Activated T-cell treated with anti-CD3 and anti-CD28 coated beads for 48 hours (primary cell): Measurements from ENCODE around the gene SLC8A3.

Experiments used
- DNase-seq: peaks from one replicate; pipeline ENCODE4 v3.0.0-alpha.2; 2020; ENCODE audit warnings: low read depth

Gene SLC8A3

DNA sequence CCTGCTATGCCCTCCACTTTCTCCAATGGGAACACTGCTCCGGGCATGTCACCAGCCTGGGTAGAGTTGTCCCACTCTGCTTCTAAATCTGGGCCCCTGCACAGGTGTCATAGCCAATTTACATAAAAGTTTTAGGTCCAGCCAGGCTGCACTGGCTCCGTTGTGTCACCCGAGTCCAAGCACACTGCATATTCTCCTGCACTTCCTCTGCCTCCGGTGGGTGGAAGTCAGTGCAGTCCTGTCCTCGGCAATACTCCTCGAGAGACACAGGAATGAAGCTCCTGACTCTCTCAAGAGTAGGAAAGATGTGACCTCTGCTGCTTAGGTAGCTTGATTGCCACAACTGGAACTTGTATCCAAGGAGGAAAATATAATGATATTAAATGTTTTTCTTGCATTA is 15.2 kb downstream of the SLC8A3 start:
- DNase-seq = no peak

DNA sequence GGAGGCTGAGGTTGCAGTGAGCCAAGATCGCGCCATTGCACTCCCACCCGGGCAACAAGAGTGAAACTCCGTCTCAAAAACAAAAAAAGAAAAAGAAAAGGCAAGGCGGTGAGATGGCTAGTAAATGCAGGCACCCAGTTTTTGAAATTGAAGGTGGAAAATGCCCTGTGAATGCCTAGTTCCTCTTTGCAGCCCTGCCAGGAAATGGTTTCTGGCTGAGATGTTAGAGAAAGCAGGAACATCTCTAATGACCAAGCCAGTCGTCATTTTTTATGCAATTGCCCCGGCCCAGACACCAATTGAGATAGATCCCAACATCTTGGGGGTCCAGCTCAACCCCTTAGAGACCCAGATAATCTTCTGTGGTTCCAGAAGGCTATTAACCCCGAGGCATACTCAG is 17.0 kb downstream of the SLC8A3 start:
- DNase-seq = no peak

DNA sequence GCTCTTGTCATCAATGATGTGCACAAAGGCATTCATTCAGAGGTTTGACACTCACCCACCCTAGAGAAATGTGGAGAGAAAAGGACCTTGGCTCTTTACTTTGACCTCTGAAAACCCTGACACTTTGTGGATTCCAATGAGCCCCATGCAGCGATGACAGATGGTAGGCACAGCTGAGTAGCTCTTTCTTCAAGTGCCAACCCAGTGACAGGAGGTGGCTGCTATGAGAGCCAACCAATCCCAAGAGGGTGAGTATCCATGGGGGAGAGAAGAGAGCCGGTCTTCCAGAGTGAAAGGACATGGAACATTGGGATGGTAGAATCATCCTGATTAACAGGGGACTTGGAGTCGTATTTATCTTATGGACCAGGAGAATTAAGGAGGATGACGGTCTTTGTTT is 17.8 kb downstream of the SLC8A3 start:
- DNase-seq = no peak

DNA sequence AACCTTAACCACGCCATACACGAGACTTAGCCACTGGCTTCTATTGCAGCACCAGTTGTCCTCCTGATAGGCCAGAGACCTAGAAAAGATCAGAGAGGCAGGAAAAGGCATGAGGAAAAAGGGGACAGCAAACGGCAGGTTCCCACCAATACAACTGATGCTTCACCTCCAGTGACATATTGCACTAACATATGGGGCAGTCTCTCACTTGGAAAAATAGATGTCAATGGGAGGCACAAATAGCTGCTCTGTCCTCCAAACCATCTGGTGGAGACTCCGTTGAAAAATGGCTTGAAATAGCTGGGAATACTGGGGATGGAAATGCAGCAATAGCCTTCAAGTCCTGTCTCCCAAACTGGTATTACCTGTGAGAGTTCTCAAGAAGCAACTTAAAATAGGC is 20.3 kb downstream of the SLC8A3 start:
- DNase-seq = no peak

DNA sequence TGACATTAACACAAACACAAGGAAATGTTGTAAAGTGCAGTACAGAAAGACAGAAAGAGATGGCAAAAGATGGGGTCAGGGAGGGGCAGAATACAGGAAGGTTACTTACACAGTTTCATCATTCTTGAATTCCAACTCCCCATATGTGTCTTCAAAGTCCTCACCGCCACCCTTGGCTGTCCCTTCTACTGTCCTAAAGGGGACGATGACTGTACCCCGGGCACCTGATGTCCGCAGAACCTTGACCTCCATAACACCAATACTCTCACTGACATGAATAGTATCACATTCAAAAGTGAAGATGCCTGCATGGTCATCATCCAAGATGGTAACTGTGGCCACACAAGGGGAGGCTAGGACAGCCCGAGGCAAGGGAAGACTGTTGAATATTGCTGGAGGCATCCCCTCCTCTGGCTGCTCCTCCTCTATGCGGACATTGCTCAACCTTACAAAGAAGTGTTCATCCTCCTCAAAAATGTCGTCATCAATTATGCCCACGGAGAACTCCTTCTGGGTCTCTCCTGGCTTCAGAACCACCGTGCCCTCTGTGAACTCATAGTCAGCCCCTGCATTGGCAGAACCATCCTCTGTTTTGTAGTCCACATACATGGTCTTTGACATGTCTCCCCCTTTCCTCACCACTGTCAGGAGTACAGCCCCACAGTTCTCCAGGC is 22.1 kb downstream of the SLC8A3 start:
- DNase-seq = no peak

DNA sequence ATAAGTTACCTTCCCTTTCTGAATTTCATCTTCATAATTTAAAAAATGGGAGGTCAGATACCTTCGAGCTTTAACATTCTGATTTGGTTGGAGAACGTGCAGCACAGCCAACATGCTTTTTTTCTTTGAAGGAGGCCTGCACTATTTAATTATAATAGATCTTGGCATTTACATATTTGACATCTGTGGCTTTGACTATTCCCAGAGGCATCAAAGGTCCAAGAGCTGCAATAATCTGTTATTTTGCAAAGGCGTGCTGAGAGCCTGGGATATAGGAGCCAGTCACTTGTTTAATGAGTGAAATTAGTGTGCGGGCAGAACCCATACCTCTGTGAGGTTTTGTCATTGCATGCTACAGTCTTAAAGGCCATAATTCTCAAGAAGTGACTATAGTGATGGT is 26.4 kb downstream of the SLC8A3 start:
- DNase-seq = no peak

DNA sequence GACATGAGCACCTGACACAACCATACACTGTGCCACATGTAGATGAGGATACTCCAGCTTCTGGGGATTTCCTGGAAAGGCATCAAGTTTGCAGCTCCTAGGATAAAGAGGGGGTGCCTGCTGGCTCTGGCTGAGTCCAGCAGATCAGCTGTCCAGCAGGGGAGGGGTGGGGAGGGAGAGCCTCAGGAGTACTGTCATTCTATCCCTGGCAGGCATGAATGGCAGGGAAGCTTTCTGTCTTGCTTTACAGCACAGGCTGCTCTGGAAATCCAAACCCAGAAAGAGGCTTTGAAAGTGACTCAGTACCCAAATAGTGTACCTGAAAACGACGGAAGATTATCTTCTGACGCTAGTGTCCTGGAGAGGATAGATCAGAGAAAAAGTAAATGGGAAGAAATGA is 32.2 kb downstream of the SLC8A3 start:
- DNase-seq = no peak

DNA sequence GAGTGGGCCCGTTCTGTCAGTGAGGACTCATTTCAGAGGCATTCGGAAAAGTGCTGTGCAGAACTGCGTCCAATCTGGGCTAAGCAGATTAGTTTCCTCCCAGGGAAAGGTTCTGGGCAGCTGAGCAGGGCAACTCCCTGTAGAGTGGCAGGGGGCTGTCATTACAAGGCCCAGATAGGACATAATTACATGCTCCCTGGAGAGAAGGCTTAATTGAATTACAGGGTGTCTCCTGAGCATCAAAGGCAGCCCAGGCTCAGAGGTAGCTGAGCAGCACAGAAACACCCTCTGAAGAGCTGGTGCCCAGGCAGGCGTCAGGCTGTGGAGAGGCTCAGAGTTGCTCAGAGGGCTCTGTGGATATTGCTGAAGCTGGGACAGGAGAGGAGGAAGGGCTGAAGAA is 36.0 kb downstream of the SLC8A3 start:
- DNase-seq = no peak

DNA sequence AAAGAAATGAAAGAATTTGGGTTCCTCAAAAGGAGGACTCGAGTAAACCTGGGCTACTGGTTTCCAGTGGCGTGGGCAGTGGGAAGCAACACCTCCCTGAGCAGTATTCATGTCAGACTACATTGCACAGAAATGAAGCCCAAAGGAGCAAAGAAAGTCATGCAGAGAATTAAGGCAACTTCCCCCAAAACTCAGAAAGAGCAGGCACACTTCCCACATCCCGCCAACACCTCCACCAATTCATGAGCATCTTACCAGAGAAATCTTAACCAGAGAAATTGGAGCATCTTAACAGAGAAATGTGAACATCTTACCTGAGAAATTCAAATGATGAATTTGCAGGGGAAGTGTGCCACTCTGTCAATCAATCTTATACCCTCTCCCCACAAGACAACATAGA is 36.7 kb downstream of the SLC8A3 start:
- DNase-seq = no peak

DNA sequence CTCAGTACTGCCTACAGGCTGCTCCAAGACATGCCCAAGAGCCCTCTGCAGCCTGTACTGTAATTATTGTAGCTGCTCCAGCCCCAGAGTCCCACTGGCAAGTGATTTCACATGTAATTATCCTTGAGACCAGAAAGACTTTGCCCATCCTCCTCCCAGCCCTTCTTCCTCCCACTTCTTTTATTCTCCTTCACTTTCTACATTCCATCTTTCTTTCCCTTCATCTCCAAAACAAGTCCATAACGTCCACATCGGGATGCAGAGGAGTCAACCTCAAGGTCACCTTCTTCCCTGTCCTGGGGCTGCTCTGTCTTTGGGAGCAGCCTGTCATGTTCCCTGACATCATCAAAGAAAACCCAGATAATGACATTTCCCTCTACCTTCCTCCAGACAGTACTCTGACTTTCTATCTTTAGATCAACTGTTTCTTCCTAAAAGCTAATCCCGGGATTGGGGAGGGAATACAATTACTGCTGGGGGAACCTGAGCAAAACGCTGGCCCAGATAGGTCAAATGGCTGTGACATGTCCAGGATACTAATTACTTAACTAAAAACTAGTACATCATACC is 39.1 kb downstream of the SLC8A3 start:
- DNase-seq = no peak

DNA sequence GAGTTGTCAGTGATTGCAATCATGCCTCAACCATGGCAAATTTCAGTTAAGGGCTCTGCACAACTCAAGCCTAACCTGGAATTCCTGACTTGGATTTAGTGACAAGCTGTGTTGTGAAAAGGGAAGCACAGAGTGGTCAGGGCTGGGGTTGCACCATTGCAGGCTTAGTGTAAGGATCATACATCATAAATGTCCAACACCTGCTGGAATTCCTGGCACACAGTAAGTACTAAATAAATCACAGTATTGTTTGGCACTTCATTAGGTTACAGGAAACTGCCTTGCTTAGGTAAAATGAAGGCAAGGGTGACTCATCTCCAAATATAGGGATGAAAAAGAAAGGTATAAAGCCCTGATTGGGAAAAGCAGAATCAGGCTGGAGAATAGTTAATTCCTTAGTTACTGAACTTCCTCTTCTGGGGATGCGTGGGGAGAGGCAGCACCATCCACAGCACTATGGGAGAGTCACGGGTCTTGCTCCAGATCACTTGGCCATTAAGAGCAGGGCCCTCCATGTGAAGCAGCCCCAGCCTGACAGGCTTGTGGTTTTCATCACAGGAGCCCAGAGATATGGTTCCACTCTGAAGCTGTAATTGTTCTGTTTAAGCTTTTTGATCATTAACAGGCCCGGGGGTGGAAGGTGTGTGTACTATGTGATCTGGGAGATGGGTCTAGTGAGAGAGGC is 39.7 kb downstream of the SLC8A3 start:
- DNase-seq = no peak

DNA sequence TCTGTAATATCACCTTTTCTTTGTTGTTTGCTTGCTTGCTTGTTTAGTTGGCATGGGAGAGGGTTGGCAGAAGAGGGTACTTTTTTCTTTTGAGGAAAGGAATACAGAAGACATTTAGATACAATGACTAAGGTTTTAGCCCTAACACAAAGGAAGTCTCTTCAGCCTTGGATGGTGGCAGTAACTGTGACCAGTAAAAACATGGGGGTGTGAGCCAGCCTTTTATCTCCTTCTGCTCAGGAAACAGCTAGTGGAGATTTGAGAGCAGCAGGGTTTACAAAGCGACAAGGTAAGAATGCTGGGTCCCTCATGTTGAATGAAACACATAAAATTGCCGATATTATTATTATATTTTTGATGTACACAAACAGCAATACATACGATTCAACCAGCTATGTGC is 40.4 kb downstream of the SLC8A3 start:
- no peak for DNase-seq

DNA sequence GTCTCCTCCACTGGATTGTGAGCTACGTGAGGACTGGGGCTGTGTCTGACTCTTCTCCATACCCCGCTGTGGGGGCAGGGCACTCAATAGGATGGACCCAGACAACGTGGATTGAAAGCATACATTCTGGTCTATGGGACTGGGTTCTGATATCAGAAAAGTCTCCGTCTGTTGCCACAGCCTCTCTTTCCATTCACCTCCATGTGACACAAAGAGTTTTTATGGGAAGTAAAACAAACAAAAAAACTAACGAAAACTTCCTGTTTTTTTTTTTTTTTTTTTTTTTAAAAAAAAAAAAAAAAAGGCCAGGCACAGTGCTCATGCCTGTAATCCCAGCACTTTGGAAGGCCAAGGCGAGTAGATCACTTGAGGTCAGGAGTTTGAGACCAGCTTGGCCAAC is 44.7 kb downstream of the SLC8A3 start:
- no peak for DNase-seq

DNA sequence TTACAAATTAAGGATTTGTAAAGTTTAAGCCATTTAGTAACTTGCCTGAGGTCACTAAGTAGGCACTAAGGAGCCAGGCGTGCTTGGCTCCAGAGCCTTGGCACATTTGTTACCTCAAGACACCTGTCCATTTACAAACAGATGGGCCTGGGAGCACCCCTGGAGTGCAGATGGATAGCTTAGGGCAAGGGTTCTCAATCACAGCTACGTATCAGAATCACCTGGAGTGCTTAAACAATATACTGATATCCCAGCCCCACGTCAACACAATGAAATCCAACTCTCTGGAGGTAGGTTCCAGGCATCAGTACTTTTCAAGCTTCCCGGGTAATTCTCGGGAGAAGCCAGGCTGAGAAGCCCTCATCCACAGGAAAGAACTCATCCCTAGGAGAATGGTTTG is 45.4 kb downstream of the SLC8A3 start:
- no peak for DNase-seq

DNA sequence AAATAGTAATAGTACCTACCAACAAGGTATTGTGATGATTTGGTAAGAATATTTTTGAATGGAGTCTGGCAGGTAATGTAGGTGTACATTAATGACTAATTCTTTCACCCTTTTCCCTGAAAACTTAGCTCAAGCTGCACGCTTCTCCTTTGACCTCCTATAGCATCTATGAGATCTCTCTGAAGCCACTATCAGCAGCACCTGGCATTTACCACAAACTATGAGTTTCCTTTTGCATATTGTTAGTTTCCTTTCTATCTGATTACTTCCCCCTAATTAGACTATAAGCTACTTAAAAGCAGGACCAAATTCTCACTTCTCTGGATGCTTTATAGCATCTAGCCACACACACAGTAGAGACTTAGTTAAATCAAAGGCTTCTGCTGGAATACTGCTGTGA is 48.1 kb downstream of the SLC8A3 start:
- DNase-seq = no peak

DNA sequence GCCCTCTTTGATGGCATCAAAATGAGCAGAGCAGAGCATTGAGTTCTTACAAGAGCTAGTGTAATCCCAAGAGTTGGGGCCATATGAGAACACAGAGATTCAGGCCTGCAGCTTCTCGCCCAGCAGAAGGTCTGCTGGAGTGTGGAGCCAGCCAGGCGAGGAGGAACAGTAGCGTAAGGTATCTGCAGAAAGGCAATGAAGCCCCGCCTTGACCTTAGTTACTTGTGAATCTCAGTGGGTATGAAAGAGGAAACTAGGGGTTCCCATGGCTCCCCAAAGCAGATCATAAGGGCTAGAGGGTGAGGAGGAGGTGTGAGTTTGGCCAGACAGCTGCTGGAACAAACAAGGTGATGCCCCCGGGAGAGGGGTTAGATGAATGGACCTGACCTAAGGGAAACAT is 49.4 kb downstream of the SLC8A3 start:
- DNase-seq = no peak

DNA sequence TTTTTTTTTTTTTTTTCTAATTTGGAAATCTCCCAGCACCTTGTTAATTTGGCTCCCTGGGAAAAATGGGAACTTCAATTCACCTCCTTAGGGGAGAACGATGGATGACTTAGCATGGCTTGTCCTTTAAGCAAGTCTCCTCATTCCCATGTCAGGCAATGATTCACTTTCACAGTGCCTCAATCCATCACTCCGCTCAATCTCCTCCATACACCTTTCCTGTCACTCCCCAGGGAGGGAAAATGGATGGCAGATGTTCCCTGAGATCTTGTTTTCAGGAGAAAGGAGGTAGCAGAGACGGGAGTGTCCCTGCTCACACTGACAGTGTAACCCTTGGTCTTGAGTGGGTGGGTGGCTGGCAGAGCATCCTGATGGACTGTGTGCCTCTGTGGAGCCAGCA is 51.0 kb downstream of the SLC8A3 start:
- DNase-seq = no peak

DNA sequence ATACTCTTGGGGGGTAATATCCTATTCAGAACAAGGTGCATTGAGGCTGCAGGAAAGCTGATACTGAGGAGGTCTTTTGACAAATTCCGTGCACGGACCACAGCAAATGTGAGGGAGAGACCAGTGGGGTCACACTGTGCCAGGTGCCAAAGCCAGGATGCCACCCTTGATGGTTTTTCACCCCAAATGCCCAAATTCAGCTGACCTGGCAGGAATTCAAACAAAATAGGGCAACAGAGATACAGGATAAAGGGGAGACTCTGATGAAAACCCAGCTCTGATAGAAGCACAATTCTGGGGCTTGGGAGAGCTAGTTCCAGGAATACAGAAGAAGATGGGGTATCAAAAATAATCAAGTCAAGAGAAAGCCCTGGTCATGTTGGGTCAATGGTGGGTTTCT is 55.3 kb downstream of the SLC8A3 start:
- DNase-seq = no peak

DNA sequence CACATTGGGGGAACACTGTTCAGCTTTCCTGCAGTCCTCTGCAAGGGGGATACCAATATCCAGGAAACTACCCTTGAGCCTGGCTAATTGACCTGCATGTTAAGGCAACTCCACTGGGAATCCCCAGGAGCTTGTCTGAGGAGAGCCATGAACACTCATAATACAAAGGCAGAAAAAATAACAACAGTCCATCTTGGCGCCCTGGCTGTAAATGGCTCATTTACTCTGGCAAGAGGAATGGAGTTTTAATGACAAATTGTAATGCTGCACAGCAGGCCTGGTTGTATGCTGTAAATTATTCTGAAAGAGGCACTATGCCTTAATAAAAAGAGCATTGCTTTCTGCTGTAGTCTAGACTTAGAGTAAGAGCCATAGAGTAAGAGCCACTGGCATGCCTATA is 58.3 kb downstream of the SLC8A3 start:
- DNase-seq = no peak

DNA sequence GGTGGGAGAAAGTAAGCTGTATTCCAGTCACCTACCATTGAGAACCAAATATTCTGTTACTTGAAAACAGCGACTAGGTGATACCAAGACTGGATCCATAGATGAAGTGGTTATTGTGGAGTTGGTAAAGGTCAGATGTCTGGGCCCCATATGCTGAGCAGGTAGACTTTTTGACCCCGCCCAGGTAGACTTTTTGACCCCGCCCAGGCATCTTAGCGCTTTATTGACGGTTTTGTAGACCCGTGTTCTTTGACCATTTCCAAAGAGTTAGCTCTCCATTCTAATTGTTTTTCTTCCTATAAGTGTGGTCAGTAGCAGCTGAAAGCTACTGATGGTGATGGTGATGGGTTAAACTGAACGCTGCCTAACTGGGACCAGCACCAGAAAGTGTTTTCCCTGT is 61.6 kb downstream of the SLC8A3 start:
- no peak for DNase-seq

DNA sequence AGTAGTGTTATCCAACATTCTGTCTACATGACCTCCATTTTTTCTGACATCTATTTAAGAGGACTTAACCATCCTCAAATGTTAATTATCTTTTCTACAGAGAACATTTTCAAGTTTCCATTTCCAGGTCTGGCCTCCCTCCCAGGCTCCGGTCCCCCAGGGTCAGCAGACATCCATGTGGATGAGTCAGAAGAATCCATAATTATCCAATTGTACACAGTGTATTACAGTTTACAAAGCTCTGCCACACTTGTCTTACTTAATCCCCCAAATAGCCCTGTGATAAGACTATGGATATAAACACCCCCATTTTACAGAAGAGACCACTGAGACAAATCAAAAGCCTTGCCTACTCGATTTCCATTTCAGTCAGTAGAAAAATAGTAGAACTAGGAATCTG is 65.0 kb downstream of the SLC8A3 start:
- DNase-seq = no peak

DNA sequence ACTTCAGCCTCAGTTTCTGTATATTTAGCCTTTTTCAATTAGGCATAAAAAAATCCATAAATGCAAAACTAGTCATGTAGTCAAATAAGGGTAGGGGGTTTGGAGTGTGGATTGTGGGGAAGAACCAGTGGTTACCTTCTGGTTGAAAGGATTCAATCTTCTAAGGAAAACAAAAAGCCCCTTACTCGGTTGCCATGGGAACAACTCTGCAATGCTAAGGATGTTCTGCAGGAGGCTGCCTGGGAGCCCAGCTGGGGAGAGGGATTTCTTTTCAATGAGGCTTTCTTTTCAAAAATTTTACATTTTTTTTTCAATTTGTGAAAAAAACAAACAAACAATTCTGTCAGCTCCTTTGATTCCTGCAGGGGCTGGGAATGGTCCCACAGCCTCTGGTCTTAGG is 67.2 kb downstream of the SLC8A3 start:
- DNase-seq = no peak

DNA sequence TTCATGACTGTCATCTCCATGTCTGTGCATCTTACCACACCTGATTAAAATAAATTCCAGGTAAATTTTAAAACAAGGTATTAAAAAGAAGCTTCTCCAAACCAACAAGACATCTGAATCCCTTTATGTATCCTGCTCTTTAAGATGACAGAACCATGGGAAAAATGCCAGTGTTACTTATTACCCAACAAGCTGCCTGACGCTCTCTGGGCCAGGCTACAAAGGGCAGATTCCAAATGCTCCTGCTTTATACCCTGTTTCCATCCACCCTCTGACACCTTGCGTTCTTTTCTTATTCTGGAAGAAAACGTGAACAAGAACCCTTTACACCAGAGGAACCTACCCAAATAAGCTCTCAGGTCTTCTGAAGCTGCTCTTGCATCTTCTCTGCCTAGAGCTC is 70.7 kb downstream of the SLC8A3 start:
- no peak for DNase-seq

DNA sequence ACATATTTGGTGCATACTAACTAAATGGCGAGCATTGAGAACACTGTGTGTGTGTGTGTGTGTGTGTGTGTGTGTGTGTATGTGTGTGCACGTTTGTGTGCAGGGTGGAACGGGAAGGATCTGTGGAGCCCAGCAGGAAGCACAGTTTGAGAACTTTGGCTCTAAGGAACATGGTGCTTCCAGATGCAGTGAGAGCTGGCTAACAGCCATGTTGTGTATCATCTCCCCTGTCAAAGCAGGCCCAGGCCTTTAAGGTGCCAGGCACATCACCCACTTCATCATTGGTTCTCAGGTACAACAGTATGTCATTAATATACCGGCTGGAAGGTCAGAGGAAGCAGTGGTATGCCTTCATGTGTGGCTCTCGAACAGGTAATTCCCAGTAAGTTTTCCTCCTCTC is 72.5 kb downstream of the SLC8A3 start:
- DNase-seq = no peak
